Testis (tissue), 2 donors: ENCODE results near the gene ADPRM.

Experiments used
- CTCF ChIP-seq, 3 experiments: fragments of 450-650 bp in 2 of 3; fragments of 200-600 bp in 1 of 3; sonication (generic) in 1 of 3; IDR thresholded peaks; one replicate each; pipeline ENCODE4 v1.5.1; 2016 to 2019; ENCODE audit warnings: antibody characterized with exemption in 3 of 3, mild to moderate bottlenecking in 2 of 3, moderate library complexity in 1 of 3
- POLR2A ChIP-seq: fragments of 450-650 bp; IDR thresholded peaks from one replicate; pipeline ENCODE4 v1.6.1; 2017; ENCODE audit warnings: antibody characterized with exemption, mild to moderate bottlenecking, moderate library complexity

GRCh38 chr17:10738521-10739258 is 41.3 kb downstream of the ADPRM start:
- TF ChIP-seq CTCF (IDR thresholded peaks at IDR 0.05) (no peak), POLR2A (no peak)
